TTC549 (cell line): ENCODE data around the gene MPP3.

Experiments
- FAIRE-seq: peaks from 2 replicates; lab custom pipeline; 2012; peaks lifted over from hg19 to GRCh38; lab: Jason Lieb, UNC

MPP3 gene

GRCh38 chr17:43771463-43771862, 61.5 kb downstream of the MPP3 start:
- FAIRE-seq, result no peak

GRCh38 chr17:43770957-43771356, 62.0 kb downstream of the MPP3 start:
- no peak for FAIRE-seq

- no peak for FAIRE-seq
Measured at GRCh38 chr17:43769859-43770258, 63.1 kb downstream of the MPP3 start.

GRCh38 chr17:43769426-43769825, 63.5 kb downstream of the MPP3 start:
- FAIRE-seq, result no peak

- FAIRE-seq, result no peak
Measured at GRCh38 chr17:43768943-43769342, 64.0 kb downstream of the MPP3 start.

- no peak for FAIRE-seq
Measured at GRCh38 chr17:43768382-43768781, 64.6 kb downstream of the MPP3 start.

- no peak for FAIRE-seq
Measured at GRCh38 chr17:43767713-43768059, 65.3 kb downstream of the MPP3 start.

GRCh38 chr17:43767053-43767712, 65.8 kb downstream of the MPP3 start:
- no peak for FAIRE-seq

- FAIRE-seq, result peak; percentile 13
Measured at GRCh38 chr17:43766413-43767052, 66.4 kb downstream of the MPP3 start.

GRCh38 chr17:43760254-43760852, 72.6 kb downstream of the MPP3 start:
- FAIRE-seq, result peak; percentile 95

- FAIRE-seq, result no peak
Measured at GRCh38 chr17:43759836-43760235, 73.1 kb downstream of the MPP3 start.

GRCh38 chr17:43758497-43759174, 74.3 kb downstream of the MPP3 start, which contains the start of gene SOST:
SOST (minus strand) TSS chr17:43758791; CDS start chr17:43758741, 50 bp downstream.
- FAIRE-seq, result no peak

- FAIRE-seq, result no peak
Measured at GRCh38 chr17:43758086-43758485, 74.9 kb downstream of the MPP3 start.

GRCh38 chr17:43757171-43757660, 75.7 kb downstream of the MPP3 start:
- no peak for FAIRE-seq

- no peak for FAIRE-seq
Measured at GRCh38 chr17:43756201-43756600, 76.7 kb downstream of the MPP3 start.

- FAIRE-seq, result no peak
Measured at GRCh38 chr17:43755389-43755875, 77.5 kb downstream of the MPP3 start.

GRCh38 chr17:43754947-43755346, 78.0 kb downstream of the MPP3 start:
- no peak for FAIRE-seq

GRCh38 chr17:43753493-43754129, 79.3 kb downstream of the MPP3 start:
- peak; percentile 5 for FAIRE-seq
